HL-60 (cell line): Measurements from ENCODE around the gene MRPL48.
"Not testable (repeated sequence)": the region's sequence is repeated elsewhere in the genome, so short reads cannot be mapped to it uniquely, and the experiment has no call there.

Experiments
- DNase-seq, 2 experiments: peaks; one replicate each; pipeline ENCODE4 v3.0.0-alpha.2; 2010 to 2020; ENCODE audit warnings: low read depth in 1 of 2, low spot score in 1 of 2
- H3K27ac ChIP-seq: fragments of 250-450 bp; sonication (Bioruptor Pico); replicated peaks from 2 replicates; pipeline ENCODE4 v1.5.1; 2020; ENCODE audit warnings: mild to moderate bottlenecking, moderate library complexity
- H3K27me3 ChIP-seq: fragments of 250-450 bp; sonication (Bioruptor Pico); 2 replicates; pipeline ENCODE4 v1.5.1; 2021; ENCODE audit warnings: mild to moderate bottlenecking, moderate library complexity; ENCODE audit not compliant: insufficient read depth, poor library complexity, severe bottlenecking
- H3K4me3 ChIP-seq: replicated peaks from 2 replicates; pipeline ENCODE4 v1.5.1; 2011; ENCODE audit warnings: mild to moderate bottlenecking, control low read depth, low read length; ENCODE audit not compliant: insufficient read depth
- GABPA ChIP-seq: IDR thresholded peaks from 2 replicates; pipeline ENCODE4 v1.6.1; 2012; ENCODE audit warnings: low read depth
- POLR2AphosphoS5 ChIP-seq: IDR thresholded peaks from 2 replicates; pipeline ENCODE4 v1.6.1; 2012; ENCODE audit warnings: low read depth
- SPI1 ChIP-seq: IDR thresholded peaks from 2 replicates; pipeline ENCODE4 v1.6.1; 2012; ENCODE audit warnings: low read depth, mild to moderate bottlenecking, borderline replicate concordance
- TF ChIP-seq, protein P1 (sequence below): IDR thresholded peaks from one replicate; pipeline ENCODE4 v1.5.1; 2011; ENCODE audit warnings: low read length, control low read depth, inconsistent platforms; ENCODE audit not compliant: insufficient read depth
- TF ChIP-seq, protein P2 (sequence below): IDR thresholded peaks from 2 replicates; pipeline ENCODE4 v1.6.1; 2012; ENCODE audit warnings: low read depth; ENCODE audit not compliant: insufficient replicate concordance

The MRPL48 gene

DNA sequence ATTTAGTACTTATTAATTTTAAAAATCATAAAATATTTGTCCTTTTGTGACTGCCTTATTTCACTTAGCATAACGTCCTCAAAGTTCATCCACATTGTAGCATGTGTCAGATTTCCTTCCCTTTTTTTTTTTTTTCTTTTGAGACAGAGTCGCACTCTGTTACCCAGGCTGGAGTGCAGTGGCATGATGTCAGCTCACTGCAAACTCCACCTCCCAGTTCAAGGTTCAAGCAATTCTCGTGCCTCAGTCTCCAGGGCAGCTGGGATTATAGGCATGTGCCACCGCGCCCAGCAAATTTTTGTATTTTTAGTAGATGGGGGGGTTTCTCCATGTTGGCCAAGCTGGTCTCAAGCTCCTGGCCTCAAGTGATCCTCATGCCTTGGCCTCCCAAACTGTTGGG lies 37.4 kb upstream of the MRPL48 start:
- DNase-seq: peak in 1 of 2 experiments; percentile 41
- no peak overlapping the region for H3K4me3 ChIP-seq
- no peak overlapping the region for H3K27ac ChIP-seq
- no peak for TF ChIP-seq SPI1
- H3K27me3 ChIP-seq: no peaks in the 10 kb centered on the region

DNA sequence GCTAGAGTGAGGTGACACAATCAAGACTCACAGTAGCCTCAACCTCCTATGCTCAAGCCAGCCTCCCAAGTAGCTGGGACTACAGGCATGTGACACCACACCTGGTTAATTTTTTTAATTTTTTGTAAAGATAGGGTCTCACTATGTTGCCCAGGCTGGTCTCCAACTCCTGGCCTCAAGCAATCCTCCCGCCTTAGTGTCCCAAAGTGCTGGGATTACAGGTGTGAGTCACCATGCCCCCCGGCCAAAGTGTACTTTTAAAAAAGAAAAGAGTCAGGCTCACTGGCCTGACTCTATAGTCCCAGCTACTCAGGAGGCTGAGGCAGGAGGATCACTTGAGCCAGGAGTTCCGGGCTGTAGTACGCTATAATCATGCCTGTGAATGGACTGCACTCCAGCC lies 36.8 kb upstream of the MRPL48 start:
- DNase-seq, H3K27ac ChIP-seq, H3K4me3 ChIP-seq, H3K27me3 ChIP-seq: not testable (repeated sequence)

DNA sequence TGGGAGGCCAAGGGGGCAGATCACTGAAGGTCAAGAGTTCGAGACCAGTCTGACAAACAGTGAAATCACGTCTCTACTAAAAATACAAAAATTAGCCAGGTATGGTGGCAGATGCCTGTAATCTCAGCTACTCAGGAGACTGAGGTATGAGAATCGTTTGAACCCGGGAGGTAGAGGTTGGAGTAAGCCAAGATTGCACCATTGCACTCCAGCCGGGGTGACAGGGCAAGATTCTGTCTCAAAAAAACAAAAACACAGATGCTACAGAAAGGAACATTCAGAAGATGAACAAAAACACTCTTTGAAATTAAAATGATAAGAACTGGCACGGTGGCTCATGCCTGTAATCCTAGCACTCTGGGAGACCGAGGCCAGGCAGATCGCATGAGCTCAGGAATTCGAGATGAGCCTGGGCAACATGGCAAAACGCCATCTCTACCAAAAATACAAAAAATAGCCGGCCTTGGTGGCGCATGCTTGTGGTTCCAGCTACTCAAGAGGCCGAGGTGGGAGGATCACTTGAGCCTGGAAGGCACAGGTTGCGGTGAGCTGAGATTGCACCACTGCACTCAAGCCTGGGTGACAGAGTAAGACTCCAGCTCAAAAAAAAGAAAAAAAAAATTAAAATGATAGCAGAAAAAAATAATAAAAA lies 35.3 kb upstream of the MRPL48 start:
- Histone ChIP-seq H3K27me3 (no peaks in the 10 kb centered on the region), H3K4me3 (no peak overlapping the region), H3K27ac (no peak overlapping the region)
- TF ChIP-seq, protein P1, sequence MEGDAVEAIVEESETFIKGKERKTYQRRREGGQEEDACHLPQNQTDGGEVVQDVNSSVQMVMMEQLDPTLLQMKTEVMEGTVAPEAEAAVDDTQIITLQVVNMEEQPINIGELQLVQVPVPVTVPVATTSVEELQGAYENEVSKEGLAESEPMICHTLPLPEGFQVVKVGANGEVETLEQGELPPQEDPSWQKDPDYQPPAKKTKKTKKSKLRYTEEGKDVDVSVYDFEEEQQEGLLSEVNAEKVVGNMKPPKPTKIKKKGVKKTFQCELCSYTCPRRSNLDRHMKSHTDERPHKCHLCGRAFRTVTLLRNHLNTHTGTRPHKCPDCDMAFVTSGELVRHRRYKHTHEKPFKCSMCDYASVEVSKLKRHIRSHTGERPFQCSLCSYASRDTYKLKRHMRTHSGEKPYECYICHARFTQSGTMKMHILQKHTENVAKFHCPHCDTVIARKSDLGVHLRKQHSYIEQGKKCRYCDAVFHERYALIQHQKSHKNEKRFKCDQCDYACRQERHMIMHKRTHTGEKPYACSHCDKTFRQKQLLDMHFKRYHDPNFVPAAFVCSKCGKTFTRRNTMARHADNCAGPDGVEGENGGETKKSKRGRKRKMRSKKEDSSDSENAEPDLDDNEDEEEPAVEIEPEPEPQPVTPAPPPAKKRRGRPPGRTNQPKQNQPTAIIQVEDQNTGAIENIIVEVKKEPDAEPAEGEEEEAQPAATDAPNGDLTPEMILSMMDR: no peak
- TF ChIP-seq GABPA (no peak), SPI1 (no peak), POLR2AphosphoS5 (no peak)
- TF ChIP-seq, protein P2, sequence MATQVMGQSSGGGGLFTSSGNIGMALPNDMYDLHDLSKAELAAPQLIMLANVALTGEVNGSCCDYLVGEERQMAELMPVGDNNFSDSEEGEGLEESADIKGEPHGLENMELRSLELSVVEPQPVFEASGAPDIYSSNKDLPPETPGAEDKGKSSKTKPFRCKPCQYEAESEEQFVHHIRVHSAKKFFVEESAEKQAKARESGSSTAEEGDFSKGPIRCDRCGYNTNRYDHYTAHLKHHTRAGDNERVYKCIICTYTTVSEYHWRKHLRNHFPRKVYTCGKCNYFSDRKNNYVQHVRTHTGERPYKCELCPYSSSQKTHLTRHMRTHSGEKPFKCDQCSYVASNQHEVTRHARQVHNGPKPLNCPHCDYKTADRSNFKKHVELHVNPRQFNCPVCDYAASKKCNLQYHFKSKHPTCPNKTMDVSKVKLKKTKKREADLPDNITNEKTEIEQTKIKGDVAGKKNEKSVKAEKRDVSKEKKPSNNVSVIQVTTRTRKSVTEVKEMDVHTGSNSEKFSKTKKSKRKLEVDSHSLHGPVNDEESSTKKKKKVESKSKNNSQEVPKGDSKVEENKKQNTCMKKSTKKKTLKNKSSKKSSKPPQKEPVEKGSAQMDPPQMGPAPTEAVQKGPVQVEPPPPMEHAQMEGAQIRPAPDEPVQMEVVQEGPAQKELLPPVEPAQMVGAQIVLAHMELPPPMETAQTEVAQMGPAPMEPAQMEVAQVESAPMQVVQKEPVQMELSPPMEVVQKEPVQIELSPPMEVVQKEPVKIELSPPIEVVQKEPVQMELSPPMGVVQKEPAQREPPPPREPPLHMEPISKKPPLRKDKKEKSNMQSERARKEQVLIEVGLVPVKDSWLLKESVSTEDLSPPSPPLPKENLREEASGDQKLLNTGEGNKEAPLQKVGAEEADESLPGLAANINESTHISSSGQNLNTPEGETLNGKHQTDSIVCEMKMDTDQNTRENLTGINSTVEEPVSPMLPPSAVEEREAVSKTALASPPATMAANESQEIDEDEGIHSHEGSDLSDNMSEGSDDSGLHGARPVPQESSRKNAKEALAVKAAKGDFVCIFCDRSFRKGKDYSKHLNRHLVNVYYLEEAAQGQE: no peak
- DNase-seq: peak in 1 of 2 experiments; percentile 63

DNA sequence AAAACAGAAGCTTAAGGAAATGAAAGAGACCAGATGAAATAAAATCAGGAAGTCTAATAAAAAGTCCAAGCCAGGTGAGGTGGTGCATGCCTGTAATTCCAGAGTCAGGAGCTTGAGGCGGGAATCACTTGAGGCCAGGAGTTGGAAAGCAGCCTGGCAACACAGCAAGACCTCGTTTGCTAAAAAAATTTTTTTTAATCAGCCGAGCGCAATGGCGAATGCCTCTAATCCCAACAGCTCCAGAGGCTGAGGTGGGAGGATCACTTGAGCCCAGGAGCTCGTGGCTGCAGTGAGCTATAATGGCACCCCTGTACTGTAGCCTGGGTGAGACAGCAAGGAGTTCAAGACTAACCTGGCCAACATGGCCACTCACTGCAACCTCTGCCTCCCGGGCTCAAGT lies 34.8 kb upstream of the MRPL48 start:
- TF ChIP-seq, protein P1: no peak
- TF ChIP-seq SPI1 (no peak), POLR2AphosphoS5 (no peak), GABPA (no peak)
- TF ChIP-seq, protein P2: no peak
- DNase-seq: no peak
- no peak overlapping the region for H3K27ac ChIP-seq

DNA sequence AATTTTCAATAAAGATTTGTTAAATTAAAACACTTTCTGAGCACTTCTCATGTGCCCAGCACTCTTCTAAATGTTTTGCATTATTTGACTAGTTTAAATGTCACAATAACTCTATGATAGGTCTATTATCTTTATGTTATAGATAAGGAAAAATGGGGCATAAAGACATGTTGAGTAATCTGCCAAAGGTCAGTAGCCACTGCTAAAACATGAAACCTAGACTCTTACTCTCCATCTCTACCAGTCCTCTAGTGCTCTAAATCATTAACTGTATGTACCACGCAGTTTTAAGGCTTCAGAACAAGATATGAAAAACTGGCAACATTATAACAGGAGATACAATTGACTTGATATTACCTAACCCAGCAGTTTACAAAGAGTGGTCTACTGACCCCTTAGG lies 33.7 kb upstream of the MRPL48 start:
- DNase-seq: no peak
- no peak for TF ChIP-seq POLR2AphosphoS5
- no peak for TF ChIP-seq GABPA
- TF ChIP-seq, protein P1: no peak
- no peak for TF ChIP-seq SPI1
- H3K4me3 ChIP-seq: no peak overlapping the region

More for the DNA sequence above, 34.8 kb upstream of the MRPL48 start:
- H3K4me3 ChIP-seq: no peak overlapping the region
- H3K27me3 ChIP-seq: no peaks in the 10 kb centered on the region

More for the DNA sequence above, 33.7 kb upstream of the MRPL48 start:
- Histone ChIP-seq H3K27me3 (no peaks in the 10 kb centered on the region), H3K27ac (no peak overlapping the region)
